ENCODE measurements around the gene PRDM11. TPM values are rescaled to one million over a fixed set of nuclear protein-coding genes. Genes with fewer than 3 reads are reported as not detected.

Gene PRDM11
- total RNA-seq, 2 donors from 2014 or later = 10.4 to 15.2 TPM

GRCh38 chr11:45266676-45267020, 120.2 kb downstream of the PRDM11 start:
- no peak overlapping the region for H3K4me3 Mint-ChIP-seq
- no peak overlapping the region for H3K27ac Mint-ChIP-seq
- peaks cover 3% of the 10 kb centered on the region for H3K4me1 Mint-ChIP-seq
- no peak overlapping the region for H3K4me3 ChIP-seq (ENCODE audit: low read length)
- no peaks in the 10 kb centered on the region for H3K36me3 ChIP-seq (ENCODE audit: control insufficient read depth, insufficient read depth, low read length)
- peaks cover 12% of the 10 kb centered on the region for H3K27me3 ChIP-seq (ENCODE audit: control insufficient read depth, insufficient read depth, low read length, poor library complexity, severe bottlenecking)
- H3K27ac ChIP-seq (ENCODE audit: low read depth, low read length) = no peak overlapping the region
- no peak for TF ChIP-seq CTCF (conservative IDR thresholded peaks at IDR 0.05)
- H3K9me3 Mint-ChIP-seq = no peaks in the 10 kb centered on the region
- H3K9ac ChIP-seq (ENCODE audit: extremely low read depth, low read length, poor library complexity, severe bottlenecking) = no peak overlapping the region
- no peaks in the 10 kb centered on the region for H3K4me1 ChIP-seq (ENCODE audit: control insufficient read depth, insufficient read depth, low read length)
- peaks cover 25% of the 10 kb centered on the region for H3K27me3 Mint-ChIP-seq (ENCODE audit: insufficient read depth)
- H3K9me3 ChIP-seq (ENCODE audit: control insufficient read depth, low read length) = no peaks in the 10 kb centered on the region
- no peaks in the 10 kb centered on the region for H3K36me3 Mint-ChIP-seq (ENCODE audit: low read depth)
- 95 to 100% methylated on average over 1 of the region's 1 CpG for WGBS, 2 experiments (ENCODE audit: insufficient coverage in 1 of 2, insufficient read length in 1 of 2)
- DNase-seq = no peak

DNA sequence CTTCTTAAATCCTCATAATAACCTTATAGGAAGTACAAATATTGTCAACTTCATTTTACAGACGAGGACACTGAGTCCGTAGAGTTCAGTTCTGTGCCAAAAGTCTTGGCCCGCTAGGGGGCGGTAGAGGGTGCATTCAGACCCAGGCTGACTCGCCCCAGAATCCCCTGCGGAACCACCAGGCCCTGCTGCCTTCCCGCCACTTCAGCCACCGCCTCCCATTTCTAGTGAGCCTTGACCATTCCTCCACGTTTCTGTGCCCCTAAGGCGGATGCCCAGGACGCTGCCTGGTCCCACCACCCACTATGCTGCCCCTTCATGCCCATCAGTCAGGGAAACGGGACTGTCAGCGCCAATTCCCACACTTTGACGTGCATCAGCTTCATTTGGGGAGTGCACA, 120.6 kb downstream of the PRDM11 start:
- H3K4me3 ChIP-seq (ENCODE audit: low read length) = no peak overlapping the region
- DNase-seq = peak; percentile 88
- Mint-ChIP-seq H3K4me3 (no peak overlapping the region), H3K27ac (no peak overlapping the region), H3K4me1 (peaks cover 3% of the 10 kb centered on the region), H3K9me3 (no peaks in the 10 kb centered on the region), H3K36me3 (ENCODE audit: low read depth) (no peaks in the 10 kb centered on the region), H3K27me3 (ENCODE audit: insufficient read depth) (peaks cover 25% of the 10 kb centered on the region)
- TF ChIP-seq CTCF (conservative IDR thresholded peaks at IDR 0.05) = peak; percentile 89
- H3K27me3 ChIP-seq (ENCODE audit: control insufficient read depth, insufficient read depth, low read length, poor library complexity, severe bottlenecking) = peaks cover 12% of the 10 kb centered on the region
- H3K9me3 ChIP-seq (ENCODE audit: control insufficient read depth, low read length) = no peaks in the 10 kb centered on the region
- 63 to 74% methylated on average over 5 to 14 of the region's 14 CpGs for WGBS, 2 experiments (ENCODE audit: insufficient coverage in 1 of 2, insufficient read length in 1 of 2)
- H3K4me1 ChIP-seq (ENCODE audit: control insufficient read depth, insufficient read depth, low read length) = no peaks in the 10 kb centered on the region
- H3K36me3 ChIP-seq (ENCODE audit: control insufficient read depth, insufficient read depth, low read length) = no peaks in the 10 kb centered on the region
- no peak overlapping the region for H3K27ac ChIP-seq (ENCODE audit: low read depth, low read length)
- no peak overlapping the region for H3K9ac ChIP-seq (ENCODE audit: extremely low read depth, low read length, poor library complexity, severe bottlenecking)

GRCh38 chr11:45267652-45268299, 121.3 kb downstream of the PRDM11 start:
- 84 to 85% methylated on average over 8 to 13 of the region's 13 CpGs for WGBS, 2 experiments (ENCODE audit: insufficient coverage in 1 of 2, insufficient read length in 1 of 2)
- Mint-ChIP-seq H3K36me3 (ENCODE audit: low read depth) (no peaks in the 10 kb centered on the region), H3K27me3 (ENCODE audit: insufficient read depth) (peaks cover 25% of the 10 kb centered on the region), H3K4me3 (no peak overlapping the region), H3K9me3 (no peaks in the 10 kb centered on the region), H3K4me1 (peaks cover 3% of the 10 kb centered on the region), H3K27ac (no peak overlapping the region)
- Histone ChIP-seq H3K4me1 (ENCODE audit: control insufficient read depth, insufficient read depth, low read length) (no peaks in the 10 kb centered on the region), H3K36me3 (ENCODE audit: control insufficient read depth, insufficient read depth, low read length) (no peaks in the 10 kb centered on the region), H3K9me3 (ENCODE audit: control insufficient read depth, low read length) (no peaks in the 10 kb centered on the region), H3K9ac (ENCODE audit: extremely low read depth, low read length, poor library complexity, severe bottlenecking) (no peak overlapping the region), H3K4me3 (ENCODE audit: low read length) (no peak overlapping the region), H3K27me3 (ENCODE audit: control insufficient read depth, insufficient read depth, low read length, poor library complexity, severe bottlenecking) (peaks cover 12% of the 10 kb centered on the region), H3K27ac (ENCODE audit: low read depth, low read length) (no peak overlapping the region)
- no peak for DNase-seq
- no peak for TF ChIP-seq CTCF (conservative IDR thresholded peaks at IDR 0.05)

Measured in endodermal cell (in vitro differentiated cells).